HUES6 (cell line): Measurements from ENCODE around the gene LARGE1.
"Not testable (repeated sequence)": the region's sequence is repeated elsewhere in the genome, so short reads cannot be mapped to it uniquely, and the experiment has no call there.

Experiments used
- H3K27ac ChIP-seq: 2 replicates; pipeline ENCODE4 v1.7.0; 2013; ENCODE audit warnings: low read depth, mild to moderate bottlenecking, low read length, inconsistent platforms
- H3K27me3 ChIP-seq: 2 replicates; pipeline ENCODE4 v1.6.1; 2013; ENCODE audit warnings: low read length; ENCODE audit not compliant: control insufficient read depth, insufficient read depth
- H3K36me3 ChIP-seq: 2 replicates; pipeline ENCODE4 v1.6.1; 2013; ENCODE audit warnings: low read length; ENCODE audit not compliant: control insufficient read depth, insufficient read depth
- H3K4me1 ChIP-seq: 2 replicates; pipeline ENCODE4 v1.6.1; 2013; ENCODE audit warnings: low read length; ENCODE audit not compliant: control insufficient read depth, insufficient read depth
- H3K4me3 ChIP-seq: 2 replicates; pipeline ENCODE4 v1.5.1; 2013; ENCODE audit warnings: low read depth, low read length
- H3K9ac ChIP-seq: one replicate; pipeline ENCODE4 v1.6.1; 2013; ENCODE audit warnings: mild to moderate bottlenecking, low read length
- H3K9me3 ChIP-seq: 2 replicates; pipeline ENCODE4 v1.6.1; 2013; ENCODE audit warnings: low read depth, low read length; ENCODE audit not compliant: control insufficient read depth, insufficient read depth

LARGE1 gene

DNA sequence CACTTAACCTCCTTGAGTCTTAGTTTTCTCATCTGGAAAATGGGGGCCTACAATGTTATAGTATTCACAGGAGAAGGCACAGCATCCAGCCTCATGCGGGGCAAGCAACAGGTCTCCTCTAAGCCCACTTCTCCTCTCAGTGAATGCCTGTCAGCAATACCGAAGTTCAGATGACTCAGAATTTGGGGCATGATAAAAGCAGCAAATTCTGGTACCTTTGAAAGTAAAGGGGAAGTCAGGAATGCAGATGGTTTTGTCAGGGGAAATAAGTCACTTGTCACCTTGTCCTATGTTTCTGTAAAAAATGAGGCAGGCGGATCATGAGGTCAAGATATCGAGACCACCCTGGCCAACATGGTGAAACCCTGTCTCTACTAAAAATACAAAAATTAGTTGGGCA lies 350.2 kb downstream of the LARGE1 start:
- Histone ChIP-seq H3K36me3 (no peaks in the 10 kb centered on the region), H3K27me3 (no peaks in the 10 kb centered on the region), H3K9ac (no peak overlapping the region), H3K27ac (no peak overlapping the region), H3K9me3 (no peaks in the 10 kb centered on the region), H3K4me1 (peaks cover 21% of the 10 kb centered on the region), H3K4me3 (no peak overlapping the region)

- H3K27ac ChIP-seq, result no peak overlapping the region
- no peaks in the 10 kb centered on the region for H3K27me3 ChIP-seq
- no peaks in the 10 kb centered on the region for H3K9me3 ChIP-seq
- H3K9ac ChIP-seq, result no peak overlapping the region
- H3K36me3 ChIP-seq, result no peaks in the 10 kb centered on the region
- no peak overlapping the region for H3K4me3 ChIP-seq
- H3K4me1 ChIP-seq, result peaks cover 21% of the 10 kb centered on the region
Observed at GRCh38 chr22:33569559-33569958, 350.7 kb downstream of the LARGE1 start.

GRCh38 chr22:33569018-33569417 lies 351.3 kb downstream of the LARGE1 start:
- H3K9ac ChIP-seq, result no peak overlapping the region
- H3K36me3 ChIP-seq, result no peaks in the 10 kb centered on the region
- H3K4me1 ChIP-seq, result peaks cover 21% of the 10 kb centered on the region
- H3K27me3 ChIP-seq, result no peaks in the 10 kb centered on the region
- no peak overlapping the region for H3K27ac ChIP-seq
- no peak overlapping the region for H3K4me3 ChIP-seq
- no peaks in the 10 kb centered on the region for H3K9me3 ChIP-seq

DNA sequence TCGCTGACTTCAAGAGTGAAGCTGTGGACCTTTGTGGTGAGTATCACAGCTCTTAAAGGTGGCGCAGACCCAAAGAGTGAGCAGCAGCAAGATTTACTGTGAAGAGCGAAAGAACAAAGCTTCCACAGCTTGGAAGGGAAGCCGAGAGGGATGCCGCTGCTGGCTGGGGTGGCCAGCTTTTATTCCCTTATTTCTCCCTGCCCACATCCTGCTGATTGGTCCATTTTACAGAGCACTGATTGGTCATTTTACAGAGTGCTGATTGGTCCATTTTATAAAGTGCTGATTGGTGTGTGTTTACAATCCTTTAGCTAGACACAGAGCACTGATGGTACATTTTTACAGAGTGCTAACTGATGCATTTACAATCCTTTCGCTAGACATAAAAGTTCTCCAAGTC lies 353.8 kb downstream of the LARGE1 start:
- not testable (repeated sequence) for H3K36me3 ChIP-seq, H3K27ac ChIP-seq, H3K9me3 ChIP-seq, H3K4me3 ChIP-seq, H3K27me3 ChIP-seq, H3K9ac ChIP-seq
- H3K4me1 ChIP-seq, result peaks cover 30% of the 10 kb centered on the region

DNA sequence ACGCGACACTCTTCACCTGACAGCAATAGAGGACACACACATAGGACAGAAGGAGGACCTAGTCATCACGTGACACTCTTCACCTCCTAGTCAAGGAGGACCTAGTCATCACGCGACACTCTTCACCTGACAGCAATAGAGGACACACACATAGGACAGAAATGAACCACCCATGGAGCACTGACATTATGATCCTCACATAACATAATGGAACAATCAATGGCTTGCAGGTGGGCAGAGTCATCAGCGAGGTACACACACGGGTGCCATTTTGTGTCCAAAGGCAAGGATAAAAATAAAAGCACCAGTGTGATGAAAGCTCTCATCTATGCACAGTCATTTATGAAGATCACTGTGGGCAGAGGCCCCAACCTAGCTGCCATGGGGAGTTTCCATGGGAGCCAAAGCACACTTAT lies 354.7 kb downstream of the LARGE1 start:
- Histone ChIP-seq H3K9me3 (no peaks in the 10 kb centered on the region), H3K36me3 (peaks cover 6% of the 10 kb centered on the region; the same call in 1 of the 2 replicates), H3K27me3 (no peaks in the 10 kb centered on the region), H3K9ac (no peak overlapping the region), H3K27ac (no peak overlapping the region), H3K4me3 (no peak overlapping the region), H3K4me1 (peaks cover 27% of the 10 kb centered on the region)

GRCh38 chr22:33564683-33565082 lies 355.6 kb downstream of the LARGE1 start:
- Histone ChIP-seq H3K4me3 (no peak overlapping the region), H3K27me3 (no peaks in the 10 kb centered on the region), H3K27ac (no peak overlapping the region), H3K36me3 (peaks cover 6% of the 10 kb centered on the region; the same call in 1 of the 2 replicates), H3K4me1 (peaks cover 19% of the 10 kb centered on the region), H3K9ac (no peak overlapping the region), H3K9me3 (no peaks in the 10 kb centered on the region)

DNA sequence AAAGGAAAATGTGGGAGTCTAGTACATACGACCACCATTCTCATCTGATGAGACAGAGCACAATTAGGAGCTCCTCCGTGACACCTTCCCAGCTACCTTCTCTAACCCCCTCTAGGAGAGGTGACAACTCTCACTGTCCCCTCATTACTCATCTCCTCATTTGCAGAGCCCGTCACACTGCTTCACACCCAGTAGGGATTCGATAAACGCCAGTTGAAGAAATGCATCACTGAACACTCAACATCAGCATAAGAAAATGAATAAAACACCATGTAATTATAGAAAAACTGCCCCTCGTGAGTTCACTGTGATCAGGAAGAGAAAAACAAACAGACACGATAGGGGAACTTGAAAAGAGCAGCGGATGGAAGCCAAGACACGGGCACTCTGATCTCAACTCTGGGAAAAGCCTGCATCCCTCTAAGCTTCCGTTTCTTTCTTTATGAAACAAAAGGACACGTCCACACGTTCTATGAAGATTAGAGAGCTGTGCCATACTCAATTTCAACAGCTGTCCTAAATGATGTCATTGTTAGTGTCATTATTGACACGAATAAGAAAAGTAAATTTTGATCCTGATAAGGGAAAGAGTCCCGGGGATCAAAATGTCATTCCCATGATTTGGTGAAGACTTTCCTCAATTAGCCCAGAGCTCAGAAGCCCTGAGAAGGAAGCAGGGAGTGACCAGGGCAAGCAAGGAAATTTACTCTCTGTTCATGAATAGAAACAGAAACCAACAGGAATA lies 356.9 kb downstream of the LARGE1 start:
- Histone ChIP-seq H3K9me3 (no peaks in the 10 kb centered on the region), H3K27me3 (no peaks in the 10 kb centered on the region), H3K9ac (no peak overlapping the region), H3K27ac (no peak overlapping the region), H3K4me3 (no peak overlapping the region), H3K36me3 (peaks cover 6% of the 10 kb centered on the region; the same call in 1 of the 2 replicates), H3K4me1 (peaks cover 9% of the 10 kb centered on the region; the same call in 1 of the 2 replicates)

DNA sequence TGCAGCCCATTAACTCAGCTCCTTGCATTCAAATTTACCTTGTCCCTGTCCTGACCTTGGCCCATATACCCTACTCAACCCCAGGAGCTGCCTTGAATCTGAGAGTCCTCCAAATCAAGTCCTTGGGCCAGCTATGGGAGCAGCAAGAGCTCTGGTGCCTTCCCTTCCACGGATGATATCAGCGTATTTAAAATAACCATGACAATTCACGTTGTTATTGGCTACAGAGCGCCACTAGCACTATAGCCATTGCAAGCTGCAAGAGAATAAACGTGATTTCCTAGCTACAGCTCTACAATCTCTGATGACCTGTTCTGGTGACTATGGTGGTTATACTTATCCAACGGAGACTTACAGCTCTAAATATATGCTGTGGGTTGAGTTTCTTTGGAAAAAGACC lies 357.8 kb downstream of the LARGE1 start:
- no peak overlapping the region for H3K27ac ChIP-seq
- H3K4me3 ChIP-seq, result no peak overlapping the region
- H3K27me3 ChIP-seq, result no peaks in the 10 kb centered on the region
- peaks cover 9% of the 10 kb centered on the region; the same call in 1 of the 2 replicates for H3K4me1 ChIP-seq
- H3K9me3 ChIP-seq, result no peaks in the 10 kb centered on the region
- H3K36me3 ChIP-seq, result peaks cover 6% of the 10 kb centered on the region; the same call in 1 of the 2 replicates
- H3K9ac ChIP-seq, result no peak overlapping the region

DNA sequence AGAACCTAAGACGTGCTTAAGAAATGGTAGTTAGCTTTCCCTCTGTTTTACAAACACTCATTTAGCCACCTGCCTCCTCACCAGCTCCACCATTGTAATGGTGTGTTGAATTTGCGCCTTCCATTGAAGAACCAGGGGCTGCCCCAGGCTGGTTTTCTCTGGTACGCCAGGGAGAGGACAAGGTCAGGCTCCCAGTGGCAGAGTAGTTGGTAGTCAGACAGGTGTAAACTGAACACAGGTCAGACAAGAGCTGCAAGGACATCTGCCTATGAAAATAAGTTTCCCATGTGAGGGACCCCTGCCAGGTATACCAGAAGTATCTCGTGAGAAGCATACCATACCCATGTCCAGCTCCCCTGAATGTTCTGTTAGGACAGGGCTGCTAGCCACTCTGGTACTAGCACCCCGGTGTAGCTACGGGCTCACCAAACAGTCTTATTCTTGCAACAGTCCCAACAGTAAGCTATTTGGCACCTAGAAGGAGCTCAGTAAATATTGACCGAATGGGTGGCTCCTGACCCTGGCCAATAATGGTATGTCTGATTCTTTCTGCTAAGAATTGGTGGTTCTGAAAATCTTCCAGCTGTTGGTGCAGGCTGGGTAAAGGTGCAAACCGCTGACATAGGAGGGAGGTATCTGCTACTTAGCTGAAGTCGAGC lies 359.0 kb downstream of the LARGE1 start:
- Histone ChIP-seq H3K9me3 (no peaks in the 10 kb centered on the region), H3K27ac (no peak overlapping the region), H3K27me3 (no peaks in the 10 kb centered on the region), H3K4me1 (peaks cover 9% of the 10 kb centered on the region; the same call in 1 of the 2 replicates), H3K9ac (no peak overlapping the region), H3K4me3 (no peak overlapping the region), H3K36me3 (peaks cover 6% of the 10 kb centered on the region; the same call in 1 of the 2 replicates)

DNA sequence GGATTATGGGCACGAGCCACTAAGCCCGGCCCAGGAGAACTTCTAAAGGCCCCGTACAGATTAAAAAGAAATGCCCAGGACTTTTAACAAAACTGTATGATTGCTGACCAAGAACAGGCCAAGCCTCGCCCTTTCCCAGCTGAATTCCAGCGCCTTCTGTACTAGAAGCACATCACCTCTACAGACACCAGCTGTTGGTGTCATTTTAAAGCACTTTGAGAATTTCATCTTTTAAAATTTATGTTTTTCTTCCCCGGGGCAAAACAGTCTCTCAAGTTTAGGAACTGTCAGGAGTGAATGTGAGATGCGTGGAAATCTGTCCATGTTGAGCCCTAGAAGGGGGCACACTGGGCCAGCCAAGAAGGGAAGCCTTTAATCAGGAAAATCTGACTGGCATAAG lies 362.4 kb downstream of the LARGE1 start:
- Histone ChIP-seq H3K4me1 (peaks cover 7% of the 10 kb centered on the region; the same call in 1 of the 2 replicates), H3K9ac (no peak overlapping the region), H3K36me3 (peaks cover 6% of the 10 kb centered on the region; the same call in 1 of the 2 replicates), H3K27ac (no peak overlapping the region), H3K4me3 (no peak overlapping the region), H3K9me3 (no peaks in the 10 kb centered on the region), H3K27me3 (no peaks in the 10 kb centered on the region)

GRCh38 chr22:33555814-33556522 lies 364.3 kb downstream of the LARGE1 start:
- H3K27me3 ChIP-seq, result no peaks in the 10 kb centered on the region
- H3K9ac ChIP-seq, result no peak overlapping the region
- no peaks in the 10 kb centered on the region for H3K4me1 ChIP-seq
- no peak overlapping the region for H3K27ac ChIP-seq
- H3K4me3 ChIP-seq, result no peak overlapping the region
- H3K9me3 ChIP-seq, result no peaks in the 10 kb centered on the region
- H3K36me3 ChIP-seq, result peaks cover under 1% of the 10 kb centered on the region; the same call in 1 of the 2 replicates
